GM21717 (cell line): Measurements from ENCODE around the gene PLEKHH3.
"Not testable (repeated sequence)": the region's sequence is repeated elsewhere in the genome, so short reads cannot be mapped to it uniquely, and the experiment has no call there.

Experiments used
- ATAC-seq: cut with Tn5 transposase; IDR thresholded peaks from one replicate; pipeline ENCODE4 v1.9.1; 2021; ENCODE audit warnings: mild to moderate bottlenecking, moderate library complexity; ENCODE audit not compliant: unreplicated experiment

The PLEKHH3 gene

DNA sequence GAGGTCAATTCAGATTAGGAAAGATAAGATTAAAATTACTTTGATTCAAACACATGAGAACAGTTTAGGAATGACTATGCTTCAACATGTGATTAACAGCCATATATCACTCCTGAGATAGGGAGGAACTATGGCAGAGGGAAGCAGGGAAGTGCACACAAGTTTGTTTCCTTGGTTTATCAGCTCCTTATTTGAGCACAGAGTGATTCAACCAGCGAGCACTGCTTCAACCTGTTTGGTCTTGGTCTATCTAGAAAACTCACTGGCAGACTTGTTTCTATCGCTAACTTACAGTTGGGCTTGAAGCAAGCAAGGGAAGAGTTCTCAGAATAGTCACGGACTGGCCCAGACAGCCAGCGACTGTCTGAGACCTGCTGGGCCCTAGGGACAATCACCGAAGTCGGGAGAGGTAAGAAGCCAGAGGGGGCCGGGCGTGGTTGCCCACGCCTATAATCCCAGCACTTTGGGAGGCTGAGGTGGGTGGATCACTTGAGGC, 43.8 kb downstream of the PLEKHH3 start:
- ATAC-seq, result no peak

DNA sequence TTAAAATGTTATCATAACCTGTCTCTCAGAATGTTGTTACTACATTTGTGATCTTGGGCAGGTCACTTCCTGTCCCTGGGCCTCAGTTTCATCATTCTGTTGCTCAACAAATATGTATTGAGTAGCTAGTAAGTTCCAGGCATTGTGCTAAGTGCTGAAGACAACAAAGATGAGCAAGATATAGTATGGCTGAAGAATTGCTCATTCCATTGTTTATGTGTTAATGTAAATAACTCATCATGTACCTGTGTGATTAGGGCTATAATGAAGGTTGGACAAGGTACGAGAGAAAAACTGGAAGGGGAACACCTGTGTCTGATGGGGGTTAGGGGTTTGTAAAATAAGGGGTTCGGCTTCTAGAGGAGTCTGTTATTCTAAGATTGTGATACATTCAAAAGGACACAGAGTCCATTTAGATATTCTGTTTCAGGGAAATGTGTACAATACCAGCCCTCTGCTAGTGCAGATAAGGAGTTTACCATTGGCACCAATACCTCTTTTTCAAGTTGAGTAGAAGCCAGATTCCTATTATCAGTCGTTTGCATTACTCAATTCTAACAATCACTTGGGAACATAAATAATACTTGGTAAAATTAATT, 47.3 kb downstream of the PLEKHH3 start:
- ATAC-seq, result no peak

DNA sequence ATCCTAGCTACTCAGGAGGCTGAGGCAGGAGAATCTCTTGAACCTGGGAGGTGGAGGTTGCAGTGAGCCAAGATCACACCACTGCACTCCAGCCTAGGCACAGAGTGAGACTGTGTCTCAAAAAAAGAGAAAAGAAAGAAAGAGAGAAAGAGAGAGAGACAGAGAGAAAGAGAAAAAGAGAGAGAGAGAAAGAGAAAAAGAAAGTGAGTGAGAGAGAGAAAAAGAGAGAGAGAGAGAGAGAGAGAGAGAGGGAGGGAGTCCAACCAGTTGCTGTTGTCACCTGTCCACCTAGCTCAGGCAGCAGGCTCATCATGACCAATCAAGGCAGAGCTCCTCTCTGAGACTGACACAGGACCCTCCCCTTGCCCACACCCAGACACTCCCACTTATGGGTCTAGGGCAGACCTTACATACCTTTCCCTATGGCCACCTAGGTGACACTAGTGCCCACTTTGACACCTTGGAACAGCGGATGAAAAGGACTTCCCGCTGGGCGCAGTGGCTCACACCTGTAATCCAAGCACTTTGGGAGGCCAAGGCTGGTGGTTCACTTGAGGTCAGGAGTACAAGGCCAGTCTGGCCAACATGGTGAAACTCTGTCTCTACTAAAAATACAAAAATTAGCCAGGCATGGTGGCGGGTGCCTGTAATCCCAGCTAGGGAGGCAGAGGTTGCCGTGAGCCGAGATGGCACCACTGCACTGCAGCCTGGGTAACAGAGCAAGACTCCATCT, 49.6 kb downstream of the PLEKHH3 start:
- ATAC-seq, result not testable (repeated sequence)

DNA sequence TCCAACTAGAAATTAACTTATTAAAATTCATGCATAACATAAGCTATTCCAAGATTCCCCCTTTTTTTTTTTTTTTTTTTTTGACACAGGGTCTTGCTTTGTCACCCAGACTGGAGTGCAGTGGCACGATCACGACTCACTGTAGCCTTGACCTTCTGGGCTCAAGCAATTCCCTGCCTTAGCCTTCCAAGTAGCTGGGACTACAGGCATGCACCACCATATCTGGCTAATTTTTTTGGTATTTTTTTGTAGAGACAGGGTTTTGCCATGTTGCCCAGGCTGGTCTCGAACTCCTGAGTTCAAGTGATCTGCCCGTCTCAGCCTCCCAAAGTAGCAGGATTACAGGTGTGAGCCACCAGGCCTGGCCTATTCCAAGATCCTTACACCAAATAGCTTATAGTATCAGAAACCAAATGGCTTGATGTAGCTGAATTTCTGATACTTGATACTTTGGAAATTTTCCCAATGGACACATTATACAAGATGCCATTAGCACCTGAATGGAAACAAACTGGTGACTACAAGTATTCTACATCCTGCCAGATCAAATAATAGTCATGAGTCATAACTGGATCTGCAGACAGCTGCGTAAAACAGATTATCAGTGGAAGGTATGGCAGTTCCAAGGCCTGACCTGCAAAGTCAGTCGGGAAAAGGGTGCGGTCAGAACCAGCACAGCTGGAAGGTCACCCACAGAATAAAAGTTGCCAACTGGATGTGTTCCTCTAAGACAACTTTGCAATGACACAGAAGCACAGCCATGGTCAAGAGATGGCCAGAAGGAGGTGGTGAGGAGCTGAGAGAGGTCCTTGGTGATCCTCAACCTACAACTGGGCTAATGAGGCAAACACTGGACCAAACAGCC, 52.8 kb downstream of the PLEKHH3 start:
- ATAC-seq, result no peak

DNA sequence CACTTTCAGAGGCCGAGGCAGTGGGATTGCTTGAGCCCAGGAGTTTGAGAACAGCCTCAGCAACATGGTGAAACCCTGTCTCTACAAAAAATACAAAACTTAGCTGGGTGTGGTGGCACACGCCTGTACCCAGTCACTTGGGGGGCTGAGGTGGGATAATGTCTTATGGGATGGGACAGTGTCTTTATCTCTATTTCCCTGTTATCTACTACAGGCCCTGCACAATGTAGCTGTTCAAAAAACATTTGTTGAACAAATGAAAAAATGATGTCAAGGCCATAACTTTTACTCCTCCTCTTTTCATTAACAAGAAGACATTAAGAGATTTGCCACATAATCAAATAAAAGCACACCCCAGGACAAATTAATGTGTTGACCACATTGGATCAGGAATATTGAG, 53.5 kb downstream of the PLEKHH3 start:
- ATAC-seq, result no peak

DNA sequence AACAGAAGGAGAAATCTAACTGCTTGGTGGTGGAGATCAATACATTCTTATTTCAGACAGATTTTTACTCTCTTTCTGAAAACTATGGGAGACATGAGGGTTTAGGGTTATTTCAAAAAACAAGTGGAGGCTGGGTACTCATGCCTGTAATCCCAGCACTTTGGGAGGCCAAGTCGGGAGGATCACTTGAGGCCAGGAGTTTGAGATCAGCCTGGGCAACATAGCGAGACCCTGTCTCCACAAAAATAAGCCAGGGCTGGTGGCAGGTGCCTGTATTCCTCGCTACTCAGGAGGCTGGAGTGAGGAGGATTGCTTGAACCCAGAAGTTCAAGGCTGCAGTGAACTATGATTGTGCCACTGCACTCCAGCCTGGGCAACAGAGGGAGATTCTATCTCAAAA, 54.8 kb downstream of the PLEKHH3 start:
- ATAC-seq, result not testable (repeated sequence)

DNA sequence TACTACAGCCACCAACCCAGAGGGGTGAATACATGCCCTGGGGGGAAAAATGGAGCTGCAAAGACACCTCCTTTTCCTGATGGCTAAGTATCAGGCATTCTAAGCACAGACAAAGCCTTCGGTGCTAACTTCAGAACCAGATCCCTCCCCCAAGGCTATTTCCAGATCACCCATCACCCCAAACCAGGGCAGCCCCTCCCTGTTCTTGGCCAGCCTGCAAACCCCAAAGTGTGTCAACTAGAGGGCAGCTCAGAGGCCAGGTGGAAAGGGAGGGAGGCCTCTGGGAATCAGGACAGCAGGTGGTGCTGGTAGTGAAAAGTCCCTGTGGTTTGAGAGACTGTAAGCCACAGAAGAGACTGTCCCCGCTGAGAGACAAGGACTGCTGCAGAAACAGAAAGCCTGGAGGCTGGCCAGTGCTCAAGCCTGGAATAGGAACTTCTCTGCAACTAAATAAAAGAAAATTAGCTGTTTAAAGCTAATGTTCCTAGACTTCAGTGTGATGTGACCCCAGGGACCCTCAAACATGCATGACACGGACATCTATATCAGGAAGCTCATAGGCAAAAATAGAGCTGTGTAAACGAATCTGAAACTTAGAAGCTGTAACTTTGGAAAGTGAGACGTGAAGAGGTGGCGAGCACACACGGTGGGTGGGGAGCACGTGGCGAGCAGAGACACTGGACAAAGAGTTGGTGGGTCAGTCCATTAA, 58.2 kb downstream of the PLEKHH3 start:
- peak; percentile 57 for ATAC-seq

DNA sequence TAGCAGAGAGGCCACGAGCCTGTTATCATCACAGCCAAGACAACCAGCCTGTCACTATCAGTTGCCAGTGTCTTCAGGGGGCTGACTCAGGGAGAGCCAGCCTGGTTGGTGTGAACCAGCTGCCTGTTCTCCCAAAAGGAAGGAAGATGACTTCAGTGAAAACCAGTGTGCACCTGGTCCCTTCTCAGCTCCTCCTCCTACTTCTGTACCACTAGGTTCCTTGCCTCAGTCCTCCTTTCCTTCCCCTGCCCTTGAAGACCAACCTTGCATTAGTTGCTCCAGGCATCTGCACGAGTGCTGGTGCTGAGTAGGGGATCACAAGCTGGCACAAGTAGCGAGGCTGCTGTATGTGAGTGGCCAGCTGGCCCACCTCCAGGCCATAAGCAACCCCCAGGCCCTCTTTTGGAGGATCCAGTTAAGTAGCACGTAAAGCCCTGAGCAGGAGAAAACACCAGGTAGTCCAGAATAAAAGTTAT, 58.8 kb downstream of the PLEKHH3 start:
- ATAC-seq, result peak; percentile 19
